NT2/D1 (cell line): ENCODE data around the gene NAA25.
"Not testable (repeated sequence)": the region's sequence is repeated elsewhere in the genome, so short reads cannot be mapped to it uniquely, and the experiment has no call there.

Source experiments
- DNase-seq: peaks from one replicate; pipeline ENCODE4 v3.0.0-alpha.2; 2011; ENCODE audit warnings: low read depth, low spot score
- H3K27me3 ChIP-seq: 2 replicates; pipeline ENCODE4 v1.6.0; 2011; ENCODE audit warnings: mild to moderate bottlenecking; ENCODE audit not compliant: insufficient read length, insufficient read depth
- H3K36me3 ChIP-seq: 2 replicates; pipeline ENCODE4 v1.6.1; 2011; ENCODE audit warnings: mild to moderate bottlenecking, low read length, mixed read lengths; ENCODE audit not compliant: insufficient read depth, insufficient read length
- H3K4me1 ChIP-seq: 2 replicates; pipeline ENCODE4 v1.5.1; 2011; ENCODE audit not compliant: insufficient read depth, insufficient read length
- H3K4me3 ChIP-seq: 2 replicates; pipeline ENCODE4 v1.5.1; 2011; ENCODE audit warnings: low read depth; ENCODE audit not compliant: insufficient read length
- H3K9ac ChIP-seq: 2 replicates; pipeline ENCODE4 v1.6.0; 2011; ENCODE audit warnings: low read depth; ENCODE audit not compliant: insufficient read length
- H3K9me3 ChIP-seq: 2 replicates; pipeline ENCODE4 v1.5.1; 2011; ENCODE audit warnings: mild to moderate bottlenecking, low read length; ENCODE audit not compliant: insufficient read depth
- SUZ12 ChIP-seq: IDR thresholded peaks from 2 replicates; pipeline ENCODE4 v1.6.1; 2011; ENCODE audit not compliant: insufficient read length, insufficient read depth; ENCODE audit errors: extremely low read depth
- YY1 ChIP-seq: IDR thresholded peaks from 2 replicates; pipeline ENCODE4 v1.6.1; 2011; ENCODE audit not compliant: insufficient read length, insufficient read depth
- ZNF274 ChIP-seq: IDR thresholded peaks from 2 replicates; pipeline ENCODE4 v1.6.1; 2011; ENCODE audit warnings: mild to moderate bottlenecking, low read depth, low read length

The NAA25 gene

GRCh38 chr12:112087851-112088250 is 20.7 kb downstream of the NAA25 start:
- Histone ChIP-seq H3K9me3 (no peaks in the 10 kb centered on the region), H3K36me3 (peaks cover 78% of the 10 kb centered on the region), H3K27me3 (no peaks in the 10 kb centered on the region), H3K9ac (no peak overlapping the region), H3K4me3 (no peak overlapping the region), H3K4me1 (no peaks in the 10 kb centered on the region)
- no peak for TF ChIP-seq YY1
- no peak for TF ChIP-seq SUZ12
- DNase-seq, result no peak

GRCh38 chr12:112087055-112087850 is 21.3 kb downstream of the NAA25 start:
- Histone ChIP-seq H3K36me3 (peaks cover 75% of the 10 kb centered on the region), H3K9me3 (no peaks in the 10 kb centered on the region), H3K9ac (no peak overlapping the region), H3K4me1 (no peaks in the 10 kb centered on the region), H3K27me3 (no peaks in the 10 kb centered on the region), H3K4me3 (no peak overlapping the region)
- DNase-seq, result no peak
- no peak for TF ChIP-seq YY1
- no peak for TF ChIP-seq ZNF274
- TF ChIP-seq SUZ12, result no peak

- no peaks in the 10 kb centered on the region for H3K9me3 ChIP-seq
- DNase-seq, result no peak
- H3K9ac ChIP-seq, result no peak overlapping the region
- TF ChIP-seq SUZ12, result no peak
- no peak for TF ChIP-seq YY1
- TF ChIP-seq ZNF274, result no peak
- no peak overlapping the region for H3K4me3 ChIP-seq
- H3K27me3 ChIP-seq, result no peaks in the 10 kb centered on the region
- no peaks in the 10 kb centered on the region for H3K4me1 ChIP-seq
- peaks cover 89% of the 10 kb centered on the region for H3K36me3 ChIP-seq
Measured at GRCh38 chr12:112066566-112066965, 42.0 kb downstream of the NAA25 start.

- Histone ChIP-seq H3K27me3 (no peaks in the 10 kb centered on the region), H3K9me3 (no peaks in the 10 kb centered on the region), H3K9ac (no peak overlapping the region), H3K4me3 (no peak overlapping the region), H3K36me3 (peaks cover 89% of the 10 kb centered on the region), H3K4me1 (no peaks in the 10 kb centered on the region)
- no peak for TF ChIP-seq SUZ12
- TF ChIP-seq YY1, result no peak
- no peak for TF ChIP-seq ZNF274
- DNase-seq, result no peak
Measured at GRCh38 chr12:112063273-112063672, 45.3 kb downstream of the NAA25 start.

- Histone ChIP-seq H3K36me3 (peaks cover 83% of the 10 kb centered on the region), H3K9ac (no peak overlapping the region)
- no peak for DNase-seq
Measured at GRCh38 chr12:112061137-112061536, 47.4 kb downstream of the NAA25 start.

GRCh38 chr12:112049351-112049750 is 59.2 kb downstream of the NAA25 start:
- DNase-seq, result no peak
- Histone ChIP-seq H3K4me1 (no peaks in the 10 kb centered on the region), H3K36me3 (peaks cover 91% of the 10 kb centered on the region), H3K9me3 (no peaks in the 10 kb centered on the region), H3K4me3 (no peak overlapping the region), H3K9ac (no peak overlapping the region), H3K27me3 (no peaks in the 10 kb centered on the region)
- TF ChIP-seq ZNF274 (no peak), SUZ12 (no peak), YY1 (no peak)

More at GRCh38 chr12:112061137-112061536, 47.4 kb downstream of the NAA25 start:
- Histone ChIP-seq H3K9me3 (no peaks in the 10 kb centered on the region), H3K4me3 (no peak overlapping the region), H3K4me1 (no peaks in the 10 kb centered on the region), H3K27me3 (no peaks in the 10 kb centered on the region)
- TF ChIP-seq ZNF274 (no peak), SUZ12 (no peak), YY1 (no peak)

- no peaks in the 10 kb centered on the region for H3K4me1 ChIP-seq
- TF ChIP-seq ZNF274 (no peak), SUZ12 (no peak), YY1 (no peak)
- DNase-seq, result no peak
- H3K4me3 ChIP-seq, result no peak overlapping the region
- no peaks in the 10 kb centered on the region for H3K27me3 ChIP-seq
- no peak overlapping the region for H3K9ac ChIP-seq
- H3K36me3 ChIP-seq, result peaks cover 86% of the 10 kb centered on the region
- no peaks in the 10 kb centered on the region for H3K9me3 ChIP-seq
Measured at GRCh38 chr12:112046003-112046402, 62.6 kb downstream of the NAA25 start.

GRCh38 chr12:112036614-112037013 is 72.0 kb downstream of the NAA25 start:
- not testable (repeated sequence) for H3K27me3 ChIP-seq, H3K9me3 ChIP-seq, DNase-seq, H3K4me3 ChIP-seq, H3K9ac ChIP-seq, H3K4me1 ChIP-seq
- H3K36me3 ChIP-seq, result peaks cover 85% of the 10 kb centered on the region
